Neural cell (in vitro differentiated cells): Measurements from ENCODE around the gene ITPKB. TPM values are rescaled to one million over a fixed set of nuclear protein-coding genes. Genes with fewer than 3 reads are reported as not detected.

Source experiments
- H2AFZ ChIP-seq: fragments of 200-600, 300-800 bp; sonication (generic), shearing (Covaris generic); 2 replicates; pipeline ENCODE4 v1.6.0; 2014; ENCODE audit warnings: low read depth, mild to moderate bottlenecking, antibody characterized with exemption, low read length, moderate library complexity
- H3F3A ChIP-seq: fragments of 200-600 bp; shearing (Covaris generic); 2 replicates; pipeline ENCODE4 v1.6.1; 2016; ENCODE audit warnings: mild to moderate bottlenecking, moderate library complexity, mixed read lengths, antibody characterized with exemption, low read length; ENCODE audit not compliant: insufficient read depth, poor library complexity, severe bottlenecking
- H3K27ac ChIP-seq: fragments of 200-600, 300-800 bp; sonication (generic), shearing (Covaris generic); 2 replicates; pipeline ENCODE4 v1.5.1; 2014; ENCODE audit warnings: mild to moderate bottlenecking, low read length, moderate library complexity
- H3K27me3 ChIP-seq: fragments of 300-800, 200-600 bp; sonication (generic), shearing (Covaris generic); 2 replicates; pipeline ENCODE4 v1.6.0; 2014; ENCODE audit warnings: mild to moderate bottlenecking, low read depth, low read length, moderate library complexity; ENCODE audit not compliant: insufficient read depth
- H3K36me3 ChIP-seq: fragments of 300-800, 200-600 bp; sonication (generic), shearing (Covaris generic); 2 replicates; pipeline ENCODE4 v1.5.1; 2014; ENCODE audit warnings: mild to moderate bottlenecking, antibody characterized with exemption, low read length, moderate library complexity; ENCODE audit not compliant: insufficient read depth
- H3K4me2 ChIP-seq: fragments of 300-800, 200-600 bp; sonication (generic), shearing (Covaris generic); 2 replicates; pipeline ENCODE4 v1.6.0; 2014; ENCODE audit warnings: mild to moderate bottlenecking, low read length
- H3K4me3 ChIP-seq: fragments of 300-800, 200-600 bp; sonication (generic), shearing (Covaris generic); 2 replicates; pipeline ENCODE4 v1.5.1; 2014; ENCODE audit warnings: mild to moderate bottlenecking, low read length, moderate library complexity
- H3K79me2 ChIP-seq: fragments of 200-600 bp; shearing (Covaris generic); replicated peaks from 2 replicates; pipeline ENCODE4 v1.6.0; 2014; ENCODE audit warnings: mild to moderate bottlenecking, low read length, moderate library complexity; ENCODE audit not compliant: insufficient read depth
- H3K9ac ChIP-seq: fragments of 300-800, 200-600 bp; sonication (generic), shearing (Covaris generic); 2 replicates; pipeline ENCODE4 v1.6.1; 2016; ENCODE audit warnings: mild to moderate bottlenecking, low read length, mixed read lengths
- H3K9me2 ChIP-seq: fragments of 200-600 bp; shearing (Covaris generic); 2 replicates; pipeline ENCODE4 v1.6.1; 2016; ENCODE audit warnings: mild to moderate bottlenecking, low read length, mixed read lengths; ENCODE audit not compliant: insufficient read depth
- H3K9me3 ChIP-seq: fragments of 200-600, 300-800 bp; sonication (generic), shearing (Covaris generic); 2 replicates; pipeline ENCODE4 v1.6.1; 2016; ENCODE audit warnings: mild to moderate bottlenecking, mixed run types, low read length, moderate library complexity, mixed read lengths
- H4K20me1 ChIP-seq: fragments of 200-600 bp; shearing (Covaris generic); 2 replicates; pipeline ENCODE4 v1.6.1; 2016; ENCODE audit warnings: mild to moderate bottlenecking, mixed run types; ENCODE audit not compliant: insufficient read depth
- CTCF ChIP-seq: fragments of 450-650 bp; IDR thresholded peaks from 2 replicates; pipeline ENCODE4 v1.5.1; 2014; ENCODE audit warnings: antibody characterized with exemption, mild to moderate bottlenecking, moderate library complexity; ENCODE audit not compliant: poor library complexity, severe bottlenecking
- EP300 ChIP-seq: fragments of 450-650 bp; conservative IDR thresholded peaks from 2 replicates; pipeline ENCODE4 v1.6.1; 2014; ENCODE audit warnings: antibody characterized with exemption, mild to moderate bottlenecking, moderate library complexity; ENCODE audit not compliant: poor library complexity, severe bottlenecking
- EZH2 ChIP-seq: fragments of 200-600, 300-800 bp; shearing (Covaris generic), sonication (generic); IDR thresholded peaks from 2 replicates; pipeline ENCODE4 v1.6.1; 2014; ENCODE audit warnings: antibody characterized with exemption, low read length, borderline replicate concordance, mild to moderate bottlenecking; ENCODE audit not compliant: insufficient read depth, poor library complexity, severe bottlenecking
- MXI1 ChIP-seq: fragments of 450-650 bp; conservative IDR thresholded peaks from 2 replicates; pipeline ENCODE4 v1.6.1; 2014; ENCODE audit warnings: antibody characterized with exemption, mild to moderate bottlenecking; ENCODE audit not compliant: poor library complexity, severe bottlenecking
- POLR2AphosphoS5 ChIP-seq: IDR thresholded peaks from 2 replicates; pipeline ENCODE4 v1.6.1; 2012
- RAD21 ChIP-seq: fragments of 450-650 bp; conservative IDR thresholded peaks from 2 replicates; pipeline ENCODE4 v1.6.1; 2014; ENCODE audit warnings: antibody characterized with exemption, mild to moderate bottlenecking, moderate library complexity
- SMC3 ChIP-seq: fragments of 450-650 bp; conservative IDR thresholded peaks from 2 replicates; pipeline ENCODE4 v1.6.1; 2014; ENCODE audit warnings: antibody characterized with exemption, mild to moderate bottlenecking, moderate library complexity; ENCODE audit not compliant: poor library complexity
- TAF1 ChIP-seq: IDR thresholded peaks from 2 replicates; pipeline ENCODE4 v1.6.1; 2012; ENCODE audit warnings: low read depth
- polyA plus RNA-seq: library from polyadenylated mRNA; depleted of rRNA; stranded (reverse); fragments of >200 nt; gene quantifications from 2 replicates; pipeline ENCODE4 v1.2.3, GENCODE V29; 2014
- TF ChIP-seq, protein P1 (sequence below): IDR thresholded peaks from 2 replicates; pipeline ENCODE4 v1.6.1; 2012; ENCODE audit warnings: borderline replicate concordance

The ITPKB gene
- polyA plus RNA-seq, 1 donor from 2014 or later = 0.19 TPM

DNA sequence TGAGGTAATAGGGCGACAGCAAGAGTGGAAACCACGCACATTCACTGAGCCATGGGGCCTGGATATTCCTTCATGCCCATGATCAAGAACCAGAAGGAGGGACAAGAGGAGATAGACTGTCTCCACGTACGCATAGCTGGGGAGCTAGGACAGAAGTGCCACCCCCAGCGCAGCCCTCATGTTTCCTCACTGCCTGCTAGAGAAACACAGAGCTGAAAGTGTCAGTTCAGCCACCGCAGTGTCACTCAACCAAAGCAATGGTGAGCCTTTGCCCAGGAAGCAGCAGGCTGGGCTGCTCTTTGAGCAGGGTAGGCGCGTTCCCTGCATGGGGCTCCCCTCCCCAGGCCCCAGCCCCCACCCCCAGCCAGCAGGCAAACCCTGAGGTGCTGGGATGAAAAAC is 122.0 kb downstream of the ITPKB start:
- Histone ChIP-seq H3K9me3 (no peaks in the 10 kb centered on the region), H3K36me3 (no peaks in the 10 kb centered on the region), H2AFZ (no peak overlapping the region), H4K20me1 (no peaks in the 10 kb centered on the region), H3K27ac (no peak overlapping the region), H3K79me2 (no peaks in the 10 kb centered on the region), H3K4me2 (no peak overlapping the region), H3K27me3 (no peaks in the 10 kb centered on the region), H3F3A (no peaks in the 10 kb centered on the region), H3K9me2 (no peaks in the 10 kb centered on the region), H3K4me3 (no peak overlapping the region), H3K9ac (no peak overlapping the region)
- TF ChIP-seq RAD21 (no peak), MXI1 (no peak)
- TF ChIP-seq, protein P1, sequence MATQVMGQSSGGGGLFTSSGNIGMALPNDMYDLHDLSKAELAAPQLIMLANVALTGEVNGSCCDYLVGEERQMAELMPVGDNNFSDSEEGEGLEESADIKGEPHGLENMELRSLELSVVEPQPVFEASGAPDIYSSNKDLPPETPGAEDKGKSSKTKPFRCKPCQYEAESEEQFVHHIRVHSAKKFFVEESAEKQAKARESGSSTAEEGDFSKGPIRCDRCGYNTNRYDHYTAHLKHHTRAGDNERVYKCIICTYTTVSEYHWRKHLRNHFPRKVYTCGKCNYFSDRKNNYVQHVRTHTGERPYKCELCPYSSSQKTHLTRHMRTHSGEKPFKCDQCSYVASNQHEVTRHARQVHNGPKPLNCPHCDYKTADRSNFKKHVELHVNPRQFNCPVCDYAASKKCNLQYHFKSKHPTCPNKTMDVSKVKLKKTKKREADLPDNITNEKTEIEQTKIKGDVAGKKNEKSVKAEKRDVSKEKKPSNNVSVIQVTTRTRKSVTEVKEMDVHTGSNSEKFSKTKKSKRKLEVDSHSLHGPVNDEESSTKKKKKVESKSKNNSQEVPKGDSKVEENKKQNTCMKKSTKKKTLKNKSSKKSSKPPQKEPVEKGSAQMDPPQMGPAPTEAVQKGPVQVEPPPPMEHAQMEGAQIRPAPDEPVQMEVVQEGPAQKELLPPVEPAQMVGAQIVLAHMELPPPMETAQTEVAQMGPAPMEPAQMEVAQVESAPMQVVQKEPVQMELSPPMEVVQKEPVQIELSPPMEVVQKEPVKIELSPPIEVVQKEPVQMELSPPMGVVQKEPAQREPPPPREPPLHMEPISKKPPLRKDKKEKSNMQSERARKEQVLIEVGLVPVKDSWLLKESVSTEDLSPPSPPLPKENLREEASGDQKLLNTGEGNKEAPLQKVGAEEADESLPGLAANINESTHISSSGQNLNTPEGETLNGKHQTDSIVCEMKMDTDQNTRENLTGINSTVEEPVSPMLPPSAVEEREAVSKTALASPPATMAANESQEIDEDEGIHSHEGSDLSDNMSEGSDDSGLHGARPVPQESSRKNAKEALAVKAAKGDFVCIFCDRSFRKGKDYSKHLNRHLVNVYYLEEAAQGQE = no peak

GRCh38 chr1:226616636-226617035 is 122.4 kb downstream of the ITPKB start:
- no peak for TF ChIP-seq SMC3
- no peak for TF ChIP-seq POLR2AphosphoS5
- no peak for TF ChIP-seq CTCF
- TF ChIP-seq, protein P1 = no peak
- TF ChIP-seq EZH2 = no peak
- no peak for TF ChIP-seq MXI1
- TF ChIP-seq EP300 = no peak
- TF ChIP-seq TAF1 = no peak
- no peak for TF ChIP-seq RAD21

More at GRCh38 chr1:226616636-226617035, 122.4 kb downstream of the ITPKB start:
- Histone ChIP-seq H3K9me3 (no peaks in the 10 kb centered on the region), H3K27me3 (no peaks in the 10 kb centered on the region), H2AFZ (no peak overlapping the region), H3K79me2 (no peaks in the 10 kb centered on the region), H3K36me3 (no peaks in the 10 kb centered on the region), H3K4me2 (no peak overlapping the region), H3K9me2 (no peaks in the 10 kb centered on the region), H3K4me3 (no peak overlapping the region), H3K27ac (no peak overlapping the region), H4K20me1 (no peaks in the 10 kb centered on the region), H3F3A (no peaks in the 10 kb centered on the region), H3K9ac (no peak overlapping the region)
